Epithelial cell of esophagus (primary cell): ENCODE results near the gene ARNT2.

Source experiments
- DNase-seq: peaks from one replicate; pipeline ENCODE4 v3.0.0; 2010; ENCODE audit warnings: low read depth
- H3K4me3 ChIP-seq: 2 replicates; pipeline ENCODE4 v1.5.1; 2011; ENCODE audit warnings: mild to moderate bottlenecking, low read length, control low read depth
- CTCF ChIP-seq: IDR thresholded peaks from 2 replicates; pipeline ENCODE4 v1.5.1; 2011; ENCODE audit warnings: low read depth, mild to moderate bottlenecking, low read length, control low read depth, inconsistent platforms; ENCODE audit not compliant: insufficient read depth; ENCODE audit errors: missing control alignments

ARNT2 gene

GRCh38 chr15:80517290-80517689 is 113.1 kb downstream of the ARNT2 start:
- H3K4me3 ChIP-seq = no peak overlapping the region
- no peak for TF ChIP-seq CTCF
- no peak for DNase-seq

DNA sequence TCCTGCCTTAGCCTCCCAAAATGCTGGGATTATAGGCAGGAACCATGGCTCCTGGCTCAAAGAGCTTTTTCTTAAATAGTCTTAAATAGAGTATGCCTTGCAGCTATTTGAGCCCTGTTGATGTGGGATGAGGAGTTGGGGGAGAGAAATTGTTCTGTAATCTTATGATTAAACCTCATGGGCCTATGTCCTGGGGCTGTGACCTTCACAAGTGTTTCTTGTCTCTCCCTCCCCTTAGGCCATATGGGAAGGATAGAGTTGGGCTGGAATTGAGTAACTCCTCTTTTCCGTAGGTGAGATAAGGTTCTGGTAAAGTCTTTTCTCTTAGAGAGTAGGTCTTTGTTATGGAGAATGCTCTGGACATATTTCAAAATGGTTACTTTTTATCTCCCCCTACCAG is 114.3 kb downstream of the ARNT2 start:
- no peak for DNase-seq
- no peak overlapping the region for H3K4me3 ChIP-seq
- TF ChIP-seq CTCF = no peak

DNA sequence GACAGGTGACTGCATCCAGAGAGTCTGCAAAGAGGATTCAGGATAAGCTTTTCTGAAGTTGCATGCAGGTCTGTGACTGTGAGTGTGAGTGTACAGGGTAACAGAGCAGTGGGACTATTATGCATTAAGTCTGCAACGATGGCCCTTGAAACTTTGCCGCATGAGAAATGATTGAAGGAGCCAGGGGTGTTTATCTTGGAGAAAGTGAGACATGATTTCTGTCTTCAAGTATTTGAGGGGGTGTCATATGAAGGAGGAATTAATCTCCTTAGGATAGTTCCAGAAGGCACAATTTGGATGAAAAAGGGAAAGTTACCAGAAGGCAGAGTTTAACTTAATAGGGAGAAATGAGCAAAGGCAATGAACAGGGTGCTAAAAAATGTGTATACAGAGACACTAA is 119.6 kb downstream of the ARNT2 start:
- no peak for TF ChIP-seq CTCF
- H3K4me3 ChIP-seq = no peak overlapping the region
- no peak for DNase-seq

DNA sequence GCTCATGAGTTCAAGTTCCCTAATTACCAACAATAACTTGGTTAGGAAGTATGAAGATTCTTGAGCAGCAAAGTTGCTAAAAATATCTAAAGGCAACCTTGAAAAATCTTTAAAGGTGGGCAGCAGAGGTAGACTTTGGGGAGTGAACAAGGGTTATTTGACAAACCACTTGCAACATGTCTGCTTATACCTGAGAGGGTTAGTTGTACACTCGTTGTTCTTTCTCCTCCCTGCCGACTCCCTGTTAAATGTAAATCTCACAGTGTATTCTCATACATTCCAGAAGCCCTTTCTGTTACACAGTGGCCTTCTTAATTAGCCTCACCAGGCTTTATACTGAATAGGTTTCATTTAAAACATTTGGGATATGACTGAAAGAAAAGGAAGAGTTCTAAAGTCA is 121.7 kb downstream of the ARNT2 start:
- no peak for DNase-seq
- H3K4me3 ChIP-seq = no peak overlapping the region
- TF ChIP-seq CTCF = no peak

- H3K4me3 ChIP-seq = no peak overlapping the region
- no peak for TF ChIP-seq CTCF
- no peak for DNase-seq
These were observed 122.6 kb downstream of the ARNT2 start for GRCh38 chr15:80526556-80527340.

DNA sequence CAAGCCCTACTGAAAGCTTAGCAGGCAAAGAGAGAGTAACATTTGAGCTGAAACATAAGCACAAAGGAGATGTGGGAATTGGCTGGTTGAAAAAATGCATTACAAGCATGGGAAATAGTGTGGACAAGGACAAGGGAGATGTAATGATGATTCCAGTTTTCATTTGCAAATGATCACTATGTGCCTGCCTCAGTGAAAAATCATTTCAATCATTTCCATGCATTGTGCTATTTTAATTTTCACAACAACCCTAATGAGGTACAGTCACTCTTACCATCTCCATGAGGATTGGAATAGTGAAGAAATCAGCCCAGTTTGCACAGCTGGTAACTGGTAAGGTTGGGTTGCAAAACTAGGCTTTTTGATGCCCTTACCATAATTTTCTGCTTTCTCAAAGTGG is 123.2 kb downstream of the ARNT2 start:
- no peak for DNase-seq

More for the DNA sequence above, 123.2 kb downstream of the ARNT2 start:
- TF ChIP-seq CTCF = no peak
- H3K4me3 ChIP-seq = no peak overlapping the region
